HG02884 (cell line): Measurements from ENCODE around the gene ACTR1A.

Source experiments
- ATAC-seq: cut with Tn5 transposase; IDR thresholded peaks from one replicate; pipeline ENCODE4 v1.9.1; 2021; ENCODE audit warnings: mild to moderate bottlenecking, moderate library complexity; ENCODE audit not compliant: unreplicated experiment

ACTR1A gene

GRCh38 chr10:102485093-102485784, 17.3 kb downstream of the ACTR1A start:
- ATAC-seq, result no peak

GRCh38 chr10:102484021-102484420, 18.5 kb downstream of the ACTR1A start:
- ATAC-seq, result no peak

DNA sequence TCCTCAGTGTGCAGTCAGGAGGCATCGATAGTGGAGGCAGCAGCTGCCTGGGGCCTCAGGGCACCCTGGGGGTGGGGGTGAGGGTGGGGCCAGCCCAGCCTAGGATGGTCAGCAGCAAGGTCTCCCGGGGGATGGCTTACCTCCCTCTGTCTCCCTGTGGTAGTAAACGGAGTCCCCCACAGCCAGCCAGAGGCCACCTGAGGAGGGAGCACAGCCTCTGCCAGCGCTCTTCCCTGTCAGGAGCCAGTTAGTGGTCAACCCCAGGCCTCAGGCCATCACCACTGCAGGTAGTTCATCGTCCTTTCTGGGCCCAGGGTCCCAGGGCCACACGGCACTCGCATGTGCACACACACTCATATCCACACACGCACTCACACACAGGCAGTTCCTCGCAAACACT, 22.1 kb downstream of the ACTR1A start:
- ATAC-seq, result no peak

DNA sequence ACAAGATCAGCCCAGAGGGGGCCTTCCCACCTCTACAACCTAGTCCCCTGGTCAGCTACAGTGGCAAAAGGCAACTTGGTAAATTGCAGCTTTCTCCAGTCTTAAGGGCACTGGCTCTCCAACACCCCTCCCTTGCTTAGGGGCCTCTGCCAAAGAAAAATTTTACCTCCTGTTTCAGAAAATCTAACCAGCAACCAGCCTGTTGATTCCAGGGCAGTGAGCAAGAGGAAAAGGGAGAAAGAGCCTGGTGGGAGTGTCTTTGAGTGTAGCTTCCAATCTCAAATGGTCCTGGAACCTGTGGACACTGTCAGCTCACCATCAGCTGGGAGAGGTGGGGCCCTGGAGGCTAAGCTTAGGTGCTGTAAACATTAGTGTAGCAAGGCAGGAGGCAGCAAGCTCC, 22.9 kb downstream of the ACTR1A start:
- ATAC-seq, result no peak

- ATAC-seq, result no peak
These were observed 25.9 kb downstream of the ACTR1A start for GRCh38 chr10:102476466-102477141.

DNA sequence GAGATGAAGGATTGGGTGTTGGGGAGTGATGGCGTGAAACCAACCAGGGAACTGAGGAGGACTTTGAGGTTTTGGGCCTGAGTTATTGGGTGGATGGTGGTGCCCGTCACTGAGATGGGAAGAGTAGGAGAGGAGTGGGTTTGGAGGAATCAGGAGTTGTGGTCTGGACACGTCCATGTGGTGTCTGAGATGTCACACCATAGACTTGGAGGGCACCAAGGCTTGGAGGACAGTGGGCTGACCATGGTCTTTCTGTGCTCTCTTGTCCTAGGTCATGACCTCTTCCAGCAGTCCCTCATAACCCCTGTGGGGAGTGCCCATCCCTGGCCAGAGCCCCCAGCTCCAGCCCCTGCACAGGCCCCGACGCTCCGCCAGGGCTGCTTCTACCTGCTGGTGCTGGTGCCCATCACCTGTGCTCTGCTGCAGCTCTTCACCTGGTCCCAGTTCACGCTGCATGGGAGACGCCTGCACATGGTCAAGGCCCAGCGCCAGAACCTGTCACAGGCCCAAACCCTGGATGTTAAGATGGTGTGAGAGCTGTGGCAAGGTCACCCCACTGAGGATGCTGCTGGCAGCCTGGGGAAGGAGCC, 27.0 kb downstream of the ACTR1A start:
- ATAC-seq, result no peak

GRCh38 chr10:102473445-102474331, 28.8 kb downstream of the ACTR1A start:
- ATAC-seq, result no peak

DNA sequence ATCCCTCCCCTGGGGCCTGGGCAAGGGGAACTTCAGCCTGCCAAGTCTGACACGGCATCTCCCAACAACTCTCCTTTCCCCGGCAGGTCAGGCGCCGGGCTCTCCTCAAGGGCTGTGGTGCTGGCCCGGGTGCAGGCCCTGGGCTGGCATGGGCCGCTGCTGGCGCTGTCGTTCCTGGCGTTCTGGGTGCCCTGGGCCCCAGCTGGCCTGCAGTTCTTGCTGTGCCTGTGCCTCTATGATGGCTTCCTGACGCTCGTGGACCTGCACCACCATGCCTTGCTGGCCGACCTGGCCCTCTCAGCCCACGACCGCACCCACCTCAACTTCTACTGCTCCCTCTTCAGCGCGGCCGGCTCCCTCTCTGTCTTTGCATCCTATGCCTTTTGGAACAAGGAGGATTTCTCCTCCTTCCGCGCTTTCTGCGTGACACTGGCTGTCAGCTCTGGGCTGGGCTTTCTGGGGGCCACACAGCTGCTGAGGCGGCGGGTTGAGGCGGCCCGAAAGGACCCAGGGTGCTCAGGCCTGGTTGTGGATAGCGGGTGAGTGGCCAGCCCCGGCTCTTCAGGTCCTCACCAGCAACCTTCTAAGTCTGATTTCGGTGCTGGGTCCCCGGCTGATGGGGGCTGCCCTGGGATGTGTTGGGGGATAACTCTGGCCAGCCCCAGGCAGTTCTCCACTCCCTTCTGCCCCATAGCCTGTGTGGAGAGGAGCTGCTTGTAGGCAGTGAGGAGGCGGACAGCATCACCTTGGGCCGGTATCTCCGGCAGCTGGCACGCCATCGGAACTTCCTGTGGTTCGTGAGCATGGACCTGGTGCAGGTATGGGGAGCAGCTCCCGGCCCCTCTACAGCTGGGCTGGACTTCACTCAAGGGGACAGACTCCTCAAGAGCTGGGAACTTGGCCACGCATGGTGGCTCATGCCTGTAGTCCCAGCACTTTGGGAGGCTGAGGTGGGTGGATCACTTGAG, 31.6 kb downstream of the ACTR1A start:
- ATAC-seq, result no peak

- ATAC-seq, result no peak
These were observed 33.8 kb downstream of the ACTR1A start for GRCh38 chr10:102468683-102469082.

GRCh38 chr10:102467971-102468438, 34.5 kb downstream of the ACTR1A start:
- no peak for ATAC-seq

- no peak for ATAC-seq
These were observed 35.2 kb downstream of the ACTR1A start for GRCh38 chr10:102467318-102467717.

- ATAC-seq, result no peak
These were observed 37.0 kb downstream of the ACTR1A start for GRCh38 chr10:102465466-102465865.

DNA sequence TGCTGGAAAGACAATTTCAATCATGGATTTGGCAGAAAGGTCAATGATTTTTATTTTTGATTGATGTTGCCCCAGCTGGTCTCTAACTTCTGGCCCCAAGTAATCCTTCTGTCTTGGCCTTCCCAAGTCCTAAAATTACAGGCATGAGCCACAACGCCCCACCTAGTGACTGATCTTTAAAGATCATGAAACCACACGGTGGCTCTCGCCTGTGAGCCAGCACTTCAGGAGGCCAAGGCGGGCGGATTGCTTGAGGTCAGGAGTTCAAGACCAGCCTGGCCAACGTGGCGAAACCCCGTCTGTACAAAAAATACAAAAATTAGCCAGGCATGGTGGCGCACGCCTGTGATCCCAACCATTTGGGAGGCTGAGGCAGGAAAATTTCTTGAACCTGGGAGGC, 38.5 kb downstream of the ACTR1A start:
- no peak for ATAC-seq

DNA sequence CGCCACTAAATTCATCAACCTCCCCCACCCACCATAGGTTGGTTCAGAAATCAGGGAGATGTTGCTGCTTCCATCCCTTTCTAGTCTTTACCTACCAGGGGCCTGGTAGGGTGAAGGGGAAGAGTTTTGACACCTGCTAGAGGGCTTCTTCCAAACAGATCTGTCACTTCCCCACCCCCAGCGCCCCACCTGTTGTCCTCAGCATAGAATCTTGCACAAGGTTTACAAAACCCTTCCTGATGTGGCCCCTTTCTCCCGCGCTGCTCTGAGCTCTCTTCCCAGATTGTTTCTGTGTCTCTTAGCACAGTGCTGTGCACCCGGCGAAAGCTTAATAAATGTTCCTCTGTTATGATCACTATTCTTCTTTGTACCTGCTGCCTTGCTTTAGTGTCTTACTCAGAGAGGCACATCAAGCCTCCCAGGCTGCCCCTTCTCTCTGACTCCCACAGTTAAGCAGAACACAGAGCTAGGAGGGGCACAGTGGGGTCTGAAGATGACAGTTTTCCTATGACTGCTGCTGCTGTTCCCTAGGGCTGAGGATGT, 39.9 kb downstream of the ACTR1A start:
- no peak for ATAC-seq

GRCh38 chr10:102461187-102462054, 41.1 kb downstream of the ACTR1A start:
- ATAC-seq, result peak; percentile 92

DNA sequence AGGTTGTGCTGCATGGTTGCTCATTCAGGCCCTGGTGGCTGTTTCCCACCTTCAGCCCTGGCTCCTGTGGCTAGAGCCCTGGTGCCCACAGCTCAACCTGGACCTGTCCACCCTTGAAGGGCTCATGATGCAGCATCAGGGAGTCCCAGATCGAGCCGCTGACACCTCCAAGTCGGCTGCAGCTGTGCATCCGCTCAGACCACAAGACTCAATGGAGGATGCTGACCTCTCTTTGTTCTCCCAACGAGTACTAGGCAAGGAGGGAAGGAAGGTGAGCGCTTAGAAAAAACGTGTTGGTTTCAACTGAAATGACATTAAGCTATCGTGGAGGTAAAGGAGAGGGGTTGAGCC, 41.7 kb downstream of the ACTR1A start:
- ATAC-seq, result peak; percentile 21

DNA sequence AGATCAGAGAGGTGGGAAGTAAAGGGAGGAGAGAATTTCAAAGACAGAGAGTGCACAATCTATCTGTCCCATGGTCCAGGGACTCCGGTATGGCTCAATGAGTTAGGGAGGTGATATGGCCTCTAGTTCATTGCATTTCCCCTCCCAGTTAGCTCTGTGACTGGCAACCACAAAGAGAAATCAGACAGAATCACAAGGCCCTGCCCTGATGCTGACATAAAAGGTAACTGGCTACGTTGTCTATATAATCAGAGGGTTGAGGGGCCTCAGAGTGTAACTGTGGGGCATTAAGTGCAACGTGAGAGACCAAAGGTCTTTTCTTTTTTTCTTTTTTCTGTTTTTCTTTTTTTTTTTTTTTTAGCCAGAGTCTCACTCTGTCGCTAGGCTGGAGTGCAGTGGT, 43.9 kb downstream of the ACTR1A start:
- ATAC-seq, result no peak

DNA sequence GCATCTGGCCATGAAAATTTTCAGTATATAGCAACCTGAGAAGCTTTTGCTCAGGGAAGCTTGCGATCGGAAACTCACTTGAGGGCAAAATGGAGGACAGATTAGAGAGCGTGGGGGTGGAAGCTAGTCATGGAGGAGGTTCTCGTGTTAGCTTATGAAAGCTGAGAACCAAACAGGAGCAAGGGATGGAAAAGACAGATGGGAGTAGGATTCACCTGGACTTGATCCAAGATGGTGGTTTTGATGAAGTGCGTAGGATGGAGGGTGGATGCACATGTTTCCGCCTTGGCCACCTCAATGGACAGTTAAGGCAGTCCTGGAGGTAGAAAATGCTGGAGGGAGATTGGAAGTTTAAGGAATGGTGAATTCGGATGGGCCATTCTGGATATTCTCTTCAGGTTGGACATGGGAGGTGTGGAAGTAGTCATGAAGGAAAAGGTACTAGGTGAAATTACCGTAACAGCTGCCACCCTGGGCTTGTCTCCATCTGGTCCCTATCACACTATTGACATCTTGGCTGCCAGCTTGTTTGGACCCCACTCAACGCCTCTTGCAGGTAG, 44.8 kb downstream of the ACTR1A start:
- ATAC-seq, result no peak
